Activated CD4-positive, alpha-beta T cell treated with anti-CD3 and anti-CD28 coated beads for 48 hours (primary cell): Measurements from ENCODE around the gene PRSS56.
A peak's percentile ranks its signal among the peaks of the same experiment; 100 is the strongest.
"Not testable (repeated sequence)": the region's sequence is repeated elsewhere in the genome, so short reads cannot be mapped to it uniquely, and the experiment has no call there.

Experiments
- DNase-seq: peaks from one replicate; pipeline ENCODE4 v3.0.0-alpha.2; 2020

Gene PRSS56

GRCh38 chr2:232542715-232543467 lies 22.7 kb downstream of the PRSS56 start:
- no peak for DNase-seq

GRCh38 chr2:232543491-232543890 lies 23.3 kb downstream of the PRSS56 start:
- DNase-seq: no peak

GRCh38 chr2:232543928-232544631 lies 23.9 kb downstream of the PRSS56 start:
- no peak for DNase-seq

- no peak for DNase-seq
Measured at GRCh38 chr2:232544674-232545073, 24.5 kb downstream of the PRSS56 start.

- DNase-seq: no peak
Measured at GRCh38 chr2:232545511-232546375, 25.6 kb downstream of the PRSS56 start.

- DNase-seq: no peak
Measured at GRCh38 chr2:232547991-232548390, 27.8 kb downstream of the PRSS56 start.

- no peak for DNase-seq
Measured at GRCh38 chr2:232549655-232550353, 29.6 kb downstream of the PRSS56 start.

GRCh38 chr2:232550354-232551249 lies 30.4 kb downstream of the PRSS56 start, which contains the start of the genes EIF4E2 and TIGD1:
EIF4E2 (plus strand) TSS chr2:232550689; CDS start chr2:232550725, 36 bp downstream.
TIGD1 (minus strand) TSS chr2:232550557; CDS start chr2:232549882, 675 bp downstream.
- DNase-seq: peak; percentile 96

- no peak for DNase-seq
Measured at GRCh38 chr2:232551250-232551638, 31.1 kb downstream of the PRSS56 start.

GRCh38 chr2:232551776-232552175 lies 31.6 kb downstream of the PRSS56 start:
- no peak for DNase-seq

GRCh38 chr2:232556426-232556825 lies 36.2 kb downstream of the PRSS56 start:
- no peak for DNase-seq

GRCh38 chr2:232562515-232563151 lies 42.4 kb downstream of the PRSS56 start:
- DNase-seq: no peak

GRCh38 chr2:232563580-232563979 lies 43.4 kb downstream of the PRSS56 start:
- no peak for DNase-seq

GRCh38 chr2:232567721-232568120 lies 47.5 kb downstream of the PRSS56 start:
- DNase-seq: no peak

- DNase-seq: no peak
Measured at GRCh38 chr2:232568161-232568560, 48.0 kb downstream of the PRSS56 start.

GRCh38 chr2:232569541-232569940 lies 49.4 kb downstream of the PRSS56 start:
- DNase-seq: no peak

- not testable (repeated sequence) for DNase-seq
Measured at GRCh38 chr2:232570481-232570880, 50.3 kb downstream of the PRSS56 start.

- DNase-seq: no peak
Measured at GRCh38 chr2:232571026-232571474, 50.9 kb downstream of the PRSS56 start.

GRCh38 chr2:232573042-232573441 lies 52.9 kb downstream of the PRSS56 start:
- DNase-seq: no peak

GRCh38 chr2:232573771-232574435 lies 53.7 kb downstream of the PRSS56 start:
- no peak for DNase-seq
